OCI-LY1 (cell line): ENCODE results near the gene MRPL40.

Experiments
- H2AFZ ChIP-seq: fragments of 200-600 bp; sonication (generic), shearing (Covaris generic); 2 replicates; pipeline ENCODE4 v1.6.0; 2014; ENCODE audit warnings: antibody characterized with exemption, mild to moderate bottlenecking, low read length
- H3F3A ChIP-seq: fragments of 200-600 bp; sonication (generic), shearing (Covaris generic); 2 replicates; pipeline ENCODE4 v1.6.0; 2014; ENCODE audit warnings: mild to moderate bottlenecking, antibody characterized with exemption, low read length, moderate library complexity; ENCODE audit not compliant: insufficient read depth
- H3K27ac ChIP-seq: fragments of 200-600 bp; sonication (generic); 2 replicates; pipeline ENCODE4 v1.5.1; 2014; ENCODE audit warnings: low read length, mixed run types, mild to moderate bottlenecking, low read depth; ENCODE audit not compliant: poor library complexity, severe bottlenecking
- H3K27me3 ChIP-seq: fragments of 200-600 bp; sonication (generic); 2 replicates; pipeline ENCODE4 v1.6.0; 2014; ENCODE audit warnings: antibody characterized with exemption, mild to moderate bottlenecking, low read length, moderate library complexity; ENCODE audit not compliant: insufficient read depth
- H3K36me3 ChIP-seq: fragments of 200-600 bp; sonication (generic); 2 replicates; pipeline ENCODE4 v1.6.1; 2014; ENCODE audit warnings: mild to moderate bottlenecking, antibody characterized with exemption, low read length, moderate library complexity, mixed read lengths; ENCODE audit not compliant: insufficient read depth
- H3K4me1 ChIP-seq: fragments of 200-600 bp; sonication (generic); 2 replicates; pipeline ENCODE4 v1.5.1; 2014; ENCODE audit warnings: mild to moderate bottlenecking, low read length, moderate library complexity; ENCODE audit not compliant: insufficient read depth, severe bottlenecking
- H3K4me2 ChIP-seq: fragments of 200-600 bp; sonication (generic), shearing (Covaris generic); 2 replicates; pipeline ENCODE4 v1.6.1; 2014; ENCODE audit warnings: low read length
- H3K4me3 ChIP-seq: fragments of 200-600 bp; sonication (generic); 2 replicates; pipeline ENCODE4 v1.5.1; 2014; ENCODE audit warnings: low read length, low read depth, mild to moderate bottlenecking, mixed read lengths; ENCODE audit not compliant: poor library complexity, severe bottlenecking
- H3K79me2 ChIP-seq: fragments of 200-600 bp; shearing (Covaris generic); 2 replicates; pipeline ENCODE4 v1.6.1; 2016; ENCODE audit warnings: mixed run types, low read length, mixed read lengths; ENCODE audit not compliant: insufficient read depth
- H3K9ac ChIP-seq: fragments of 200-600 bp; sonication (generic), shearing (Covaris generic); 2 replicates; pipeline ENCODE4 v1.6.1; 2014; ENCODE audit warnings: mild to moderate bottlenecking, low read length, mixed read lengths
- H3K9me2 ChIP-seq: fragments of 200-600 bp; sonication (generic), shearing (Covaris generic); 2 replicates; pipeline ENCODE4 v1.6.1; 2014; ENCODE audit warnings: low read depth, mild to moderate bottlenecking, low read length, mixed read lengths
- H3K9me3 ChIP-seq: fragments of 200-600 bp; shearing (Covaris generic); 2 replicates; pipeline ENCODE4 v1.6.1; 2014; ENCODE audit warnings: low read length, mixed read lengths
- H4K20me1 ChIP-seq: fragments of 200-600 bp; sonication (generic), shearing (Covaris generic); 2 replicates; pipeline ENCODE4 v1.6.0; 2016; ENCODE audit warnings: mild to moderate bottlenecking, low read length; ENCODE audit not compliant: insufficient read depth
- CTCF ChIP-seq: fragments of 200-600 bp; sonication (generic), shearing (Covaris generic); IDR thresholded peaks from 2 replicates; pipeline ENCODE4 v1.5.1; 2017; ENCODE audit warnings: mild to moderate bottlenecking, antibody characterized with exemption, low read length, moderate library complexity, mixed read lengths
- EZH2 ChIP-seq: fragments of 200-600 bp; sonication (generic), shearing (Covaris generic); IDR thresholded peaks from 2 replicates; pipeline ENCODE4 v1.8.0; 2017; ENCODE audit warnings: borderline replicate concordance, mixed run types, mild to moderate bottlenecking, antibody characterized with exemption, low read length, moderate library complexity, mixed read lengths

MRPL40 gene

GRCh38 chr22:19469421-19469820 lies 37.1 kb downstream of the MRPL40 start:
- no peaks in the 10 kb centered on the region for H3F3A ChIP-seq
- no peaks in the 10 kb centered on the region for H3K4me1 ChIP-seq
- H3K79me2 ChIP-seq: no peaks in the 10 kb centered on the region
- no peak overlapping the region for H3K4me2 ChIP-seq
- H4K20me1 ChIP-seq: no peaks in the 10 kb centered on the region
- TF ChIP-seq CTCF (no peak), EZH2 (no peak)
- no peak overlapping the region for H3K4me3 ChIP-seq
- peaks cover 93% of the 10 kb centered on the region for H3K36me3 ChIP-seq
- H3K9me2 ChIP-seq: no peaks in the 10 kb centered on the region
- H3K27me3 ChIP-seq: no peaks in the 10 kb centered on the region
- H3K9ac ChIP-seq: no peak overlapping the region
- no peak overlapping the region for H2AFZ ChIP-seq
- H3K27ac ChIP-seq: no peak overlapping the region
- no peaks in the 10 kb centered on the region for H3K9me3 ChIP-seq

- Histone ChIP-seq H3K27me3 (no peaks in the 10 kb centered on the region), H2AFZ (no peak overlapping the region), H3K4me1 (no peaks in the 10 kb centered on the region), H3K9me3 (no peaks in the 10 kb centered on the region), H3K9me2 (no peaks in the 10 kb centered on the region), H3F3A (no peaks in the 10 kb centered on the region), H3K27ac (no peak overlapping the region), H3K4me2 (no peak overlapping the region), H4K20me1 (no peaks in the 10 kb centered on the region), H3K9ac (no peak overlapping the region), H3K4me3 (no peak overlapping the region), H3K36me3 (peaks cover 93% of the 10 kb centered on the region), H3K79me2 (no peaks in the 10 kb centered on the region)
- TF ChIP-seq EZH2 (no peak), CTCF (no peak)
These were observed 37.7 kb downstream of the MRPL40 start for GRCh38 chr22:19470010-19470409.

- H3K79me2 ChIP-seq: peaks cover 10% of the 10 kb centered on the region
- no peak overlapping the region for H2AFZ ChIP-seq
- no peaks in the 10 kb centered on the region for H3K27me3 ChIP-seq
- H3K9me2 ChIP-seq: no peaks in the 10 kb centered on the region
- no peak overlapping the region for H3K4me3 ChIP-seq
- no peaks in the 10 kb centered on the region for H3K4me1 ChIP-seq
- no peaks in the 10 kb centered on the region for H4K20me1 ChIP-seq
- TF ChIP-seq EZH2: no peak
- TF ChIP-seq CTCF: no peak
- H3K27ac ChIP-seq: no peak overlapping the region
- H3K9ac ChIP-seq: no peak overlapping the region
- H3K4me2 ChIP-seq: no peak overlapping the region
- no peaks in the 10 kb centered on the region for H3K9me3 ChIP-seq
- no peaks in the 10 kb centered on the region for H3F3A ChIP-seq
- peaks cover 85% of the 10 kb centered on the region for H3K36me3 ChIP-seq
These were observed 39.2 kb downstream of the MRPL40 start for GRCh38 chr22:19471572-19471971.
